Measurements from ENCODE around the gene WDR49.

Gene WDR49

GRCh38 chr3:167602041-167602440 lies 51.7 kb downstream of the WDR49 start:
- H3K4me3 ChIP-seq (ENCODE audit: low read length), result no peak overlapping the region
- no peak for TF ChIP-seq CTCF (IDR thresholded peaks at IDR 0.05; ENCODE audit: insufficient read depth, low read depth, low read length, missing control alignments)
- DNase-seq (ENCODE audit: low read depth), result no peak

- no peak for DNase-seq (ENCODE audit: low read depth)
- no peak overlapping the region for H3K4me3 ChIP-seq (ENCODE audit: low read length)
- TF ChIP-seq CTCF (IDR thresholded peaks at IDR 0.05; ENCODE audit: insufficient read depth, low read depth, low read length, missing control alignments), result no peak
These were observed 66.1 kb downstream of the WDR49 start for GRCh38 chr3:167587651-167588050.

GRCh38 chr3:167575000-167575600 lies 78.6 kb downstream of the WDR49 start:
- no peak for DNase-seq (ENCODE audit: low read depth)
- no peak for TF ChIP-seq CTCF (IDR thresholded peaks at IDR 0.05; ENCODE audit: insufficient read depth, low read depth, low read length, missing control alignments)
- no peak overlapping the region for H3K4me3 ChIP-seq (ENCODE audit: low read length)

GRCh38 chr3:167572991-167573390 lies 80.8 kb downstream of the WDR49 start:
- no peak overlapping the region for H3K4me3 ChIP-seq (ENCODE audit: low read length)
- no peak for DNase-seq (ENCODE audit: low read depth)
- no peak for TF ChIP-seq CTCF (IDR thresholded peaks at IDR 0.05; ENCODE audit: insufficient read depth, low read depth, low read length, missing control alignments)

GRCh38 chr3:167568634-167569033 lies 85.1 kb downstream of the WDR49 start:
- H3K4me3 ChIP-seq (ENCODE audit: low read length), result no peak overlapping the region
- DNase-seq (ENCODE audit: low read depth), result no peak
- no peak for TF ChIP-seq CTCF (IDR thresholded peaks at IDR 0.05; ENCODE audit: insufficient read depth, low read depth, low read length, missing control alignments)

- TF ChIP-seq CTCF (IDR thresholded peaks at IDR 0.05; ENCODE audit: insufficient read depth, low read depth, low read length, missing control alignments), result no peak
- no peak for DNase-seq (ENCODE audit: low read depth)
- H3K4me3 ChIP-seq (ENCODE audit: low read length), result no peak overlapping the region
These were observed 88.3 kb downstream of the WDR49 start for GRCh38 chr3:167565489-167565888.

GRCh38 chr3:167564612-167565011 lies 89.1 kb downstream of the WDR49 start:
- H3K4me3 ChIP-seq (ENCODE audit: low read length), result no peak overlapping the region
- no peak for TF ChIP-seq CTCF (IDR thresholded peaks at IDR 0.05; ENCODE audit: insufficient read depth, low read depth, low read length, missing control alignments)

More at GRCh38 chr3:167564612-167565011, 89.1 kb downstream of the WDR49 start:
- no peak for DNase-seq (ENCODE audit: low read depth)

Data from epithelial cell of esophagus (primary cell).